Esophagus squamous epithelium (tissue), 4 donors: ENCODE data around the gene AOPEP.

ENCODE experiments used
- CTCF ChIP-seq, 6 experiments: fragments of 450-650 bp in 4 of 6; fragments of 200-600 bp in 2 of 6; sonication (generic) in 2 of 6; IDR thresholded peaks; one replicate each; pipeline ENCODE4 v1.5.1; 2016 to 2019; ENCODE audit warnings: antibody characterized with exemption in 6 of 6, mild to moderate bottlenecking in 4 of 6, moderate library complexity in 4 of 6
- POLR2A ChIP-seq, 4 donors: fragments of 450-650 bp; IDR thresholded peaks; one replicate each; pipeline ENCODE4 v1.6.1; 2017; ENCODE audit warnings: antibody characterized with exemption in 4 of 4, mild to moderate bottlenecking in 4 of 4, moderate library complexity in 3 of 4

- TF ChIP-seq CTCF (IDR thresholded peaks at IDR 0.05) (no peak), POLR2A (IDR thresholded peaks at IDR 0.05) (no peak)
These were observed 226.3 kb downstream of the AOPEP start for GRCh38 chr9:94952565-94953373.
